ENCODE measurements around the gene APCDD1. TPM values are rescaled to one million over a fixed set of nuclear protein-coding genes. Genes with fewer than 3 reads are reported as not detected.

Gene APCDD1
- total RNA-seq, 4 donors from 2014 or later, result 34.7 to 196 (median 41.3) TPM

- TF ChIP-seq EP300 (IDR thresholded peaks at IDR 0.05), result no peak
- no peak for TF ChIP-seq POLR2A (IDR thresholded peaks at IDR 0.05)
- no peak for TF ChIP-seq POLR2AphosphoS5 (IDR thresholded peaks at IDR 0.05)
- TF ChIP-seq, protein P1, sequence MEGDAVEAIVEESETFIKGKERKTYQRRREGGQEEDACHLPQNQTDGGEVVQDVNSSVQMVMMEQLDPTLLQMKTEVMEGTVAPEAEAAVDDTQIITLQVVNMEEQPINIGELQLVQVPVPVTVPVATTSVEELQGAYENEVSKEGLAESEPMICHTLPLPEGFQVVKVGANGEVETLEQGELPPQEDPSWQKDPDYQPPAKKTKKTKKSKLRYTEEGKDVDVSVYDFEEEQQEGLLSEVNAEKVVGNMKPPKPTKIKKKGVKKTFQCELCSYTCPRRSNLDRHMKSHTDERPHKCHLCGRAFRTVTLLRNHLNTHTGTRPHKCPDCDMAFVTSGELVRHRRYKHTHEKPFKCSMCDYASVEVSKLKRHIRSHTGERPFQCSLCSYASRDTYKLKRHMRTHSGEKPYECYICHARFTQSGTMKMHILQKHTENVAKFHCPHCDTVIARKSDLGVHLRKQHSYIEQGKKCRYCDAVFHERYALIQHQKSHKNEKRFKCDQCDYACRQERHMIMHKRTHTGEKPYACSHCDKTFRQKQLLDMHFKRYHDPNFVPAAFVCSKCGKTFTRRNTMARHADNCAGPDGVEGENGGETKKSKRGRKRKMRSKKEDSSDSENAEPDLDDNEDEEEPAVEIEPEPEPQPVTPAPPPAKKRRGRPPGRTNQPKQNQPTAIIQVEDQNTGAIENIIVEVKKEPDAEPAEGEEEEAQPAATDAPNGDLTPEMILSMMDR (IDR thresholded peaks at IDR 0.05), result no peak
- Histone ChIP-seq H3K4me3 (no peak overlapping the region), H3K9me3 (no peaks in the 10 kb centered on the region), H3K27ac (peak overlapping the region in 1 of 4 donors; percentile 5), H3K4me1 (peaks cover 0 to 17% (median 12%) of the 10 kb centered on the region in 3 donors), H3K27me3 (no peaks in the 10 kb centered on the region), H3K36me3 (peaks cover 0 to 29% of the 10 kb centered on the region in 2 donors)
- WGBS, 2 donors (ENCODE audit: low coverage in 1 of 2), result 86 to 90% methylated on average over 3 of the region's 3 CpGs
- ATAC-seq, result no peak
Observed at GRCh38 chr18:10475276-10475653, 20.8 kb downstream of the APCDD1 start.

DNA sequence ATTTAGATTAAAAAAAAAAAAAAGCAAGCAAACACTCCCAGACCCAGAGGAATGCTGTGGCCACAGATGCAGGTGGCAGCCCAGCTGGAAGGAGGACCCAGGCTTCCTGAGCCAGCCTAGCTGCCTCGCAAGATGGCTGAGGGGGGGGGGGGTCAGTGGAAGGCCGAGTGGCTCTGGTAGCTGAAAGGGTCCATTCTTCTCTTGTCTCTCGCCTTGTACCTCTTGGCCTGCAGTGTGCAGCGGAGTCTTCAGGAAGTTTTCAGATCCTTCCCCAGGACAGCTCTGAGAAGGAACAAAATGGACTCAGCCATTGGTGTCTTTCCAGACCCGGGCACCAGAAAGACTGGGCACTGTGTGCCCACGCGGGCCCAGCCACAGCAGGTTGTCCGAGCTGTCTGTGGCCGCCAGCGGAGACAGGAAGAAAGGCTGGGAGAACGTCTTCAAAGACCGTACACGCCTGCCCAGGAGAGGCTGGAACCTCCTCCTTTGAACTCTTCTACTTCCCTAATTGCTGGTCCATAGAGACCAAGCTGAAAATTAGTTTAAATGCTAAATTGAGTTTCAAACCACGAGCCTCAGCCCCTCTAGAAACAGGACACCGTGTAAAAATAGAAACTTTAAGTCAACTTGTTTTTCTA lies 21.3 kb downstream of the APCDD1 start:
- ATAC-seq, result no peak

DNA sequence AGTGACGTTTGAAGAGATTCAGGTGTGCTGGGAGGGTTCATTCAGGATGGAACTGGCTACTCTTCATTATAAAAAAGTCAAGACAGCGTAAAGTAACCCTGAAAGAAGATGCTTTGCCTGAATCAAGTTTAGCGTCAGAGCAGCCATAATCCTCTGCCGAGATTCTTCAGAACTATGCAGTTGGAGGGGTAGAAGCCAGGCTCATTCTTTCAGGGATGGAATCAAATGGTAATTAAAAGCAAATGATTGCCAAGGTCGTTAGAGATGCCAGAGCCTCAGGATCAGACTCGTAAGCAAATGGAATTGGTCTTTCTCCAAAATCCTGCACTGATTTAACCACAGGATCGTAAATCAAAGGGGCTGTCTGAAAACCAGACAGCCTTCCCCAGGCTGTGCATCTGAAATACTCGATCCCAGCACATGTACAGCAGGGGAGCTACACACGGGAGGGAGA lies 21.9 kb downstream of the APCDD1 start:
- peak overlapping the region in 2 of 4 donors; percentile 5 to 33 for H3K27ac ChIP-seq
- H3K36me3 ChIP-seq, result peaks cover 0 to 23% of the 10 kb centered on the region in 2 donors
- ATAC-seq, result no peak

More for the DNA sequence above, 21.3 kb downstream of the APCDD1 start:
- peaks cover 0 to 29% of the 10 kb centered on the region in 2 donors for H3K36me3 ChIP-seq
- H3K9me3 ChIP-seq, result no peaks in the 10 kb centered on the region
- WGBS, 2 donors (ENCODE audit: low coverage in 1 of 2), result 38 to 48% methylated on average over 2 to 3 of the region's 15 CpGs
- TF ChIP-seq, protein P1 (IDR thresholded peaks at IDR 0.05), result no peak
- TF ChIP-seq EP300 (IDR thresholded peaks at IDR 0.05), result no peak
- no peak for TF ChIP-seq POLR2AphosphoS5 (IDR thresholded peaks at IDR 0.05)
- no peak for TF ChIP-seq POLR2A (IDR thresholded peaks at IDR 0.05)
- no peaks in the 10 kb centered on the region for H3K27me3 ChIP-seq
- H3K4me3 ChIP-seq, result no peak overlapping the region
- peak overlapping the region in 2 of 4 donors; percentile 5 to 33 for H3K27ac ChIP-seq
- H3K4me1 ChIP-seq, result peaks cover 0 to 17% (median 12%) of the 10 kb centered on the region in 3 donors

GRCh38 chr18:10477121-10477862 lies 22.9 kb downstream of the APCDD1 start:
- H3K27ac ChIP-seq, result no peak overlapping the region
- peaks cover 0 to 19% (median 12%) of the 10 kb centered on the region in 3 donors for H3K4me1 ChIP-seq
- H3K4me3 ChIP-seq, result no peak overlapping the region
- H3K27me3 ChIP-seq, result no peaks in the 10 kb centered on the region
- no peaks in the 10 kb centered on the region for H3K9me3 ChIP-seq
- H3K36me3 ChIP-seq, result peaks cover 0 to 14% of the 10 kb centered on the region in 2 donors
- TF ChIP-seq, protein P1 (IDR thresholded peaks at IDR 0.05), result no peak
- ATAC-seq, result no peak
- WGBS, 2 donors (ENCODE audit: low coverage in 1 of 2), result 39 to 57% methylated on average over 2 to 3 of the region's 3 CpGs

More for the DNA sequence above, 21.9 kb downstream of the APCDD1 start:
- TF ChIP-seq, protein P1 (IDR thresholded peaks at IDR 0.05), result no peak
- no peak for TF ChIP-seq POLR2AphosphoS5 (IDR thresholded peaks at IDR 0.05)
- TF ChIP-seq EP300 (IDR thresholded peaks at IDR 0.05), result no peak
- 20 to 25% methylated on average over 7 to 8 of the region's 9 CpGs for WGBS, 2 donors (ENCODE audit: low coverage in 1 of 2)
- Histone ChIP-seq H3K4me1 (peaks cover 0 to 17% (median 12%) of the 10 kb centered on the region in 3 donors), H3K9me3 (no peaks in the 10 kb centered on the region), H3K4me3 (no peak overlapping the region), H3K27me3 (no peaks in the 10 kb centered on the region)

Data from gastroesophageal sphincter (tissue), 4 donors.